GM23338 (cell line): ENCODE measurements around the gene PSMA1. TPM values are rescaled to one million over a fixed set of nuclear protein-coding genes. Genes with fewer than 3 reads are reported as not detected.

ENCODE experiments used
- ATAC-seq: fragments of 200-7000 bp; cut with Tn5 transposase; 3 replicates; pipeline ENCODE4 v1.9.1; 2020
- DNase-seq: peaks from one replicate; pipeline ENCODE4 v3.0.0-alpha.2; 2015; ENCODE audit warnings: low spot score
- H2AFZ ChIP-seq: fragments of 200-600 bp; sonication (generic); 2 replicates; pipeline ENCODE4 v1.8.0; 2016; ENCODE audit warnings: antibody characterized with exemption, mild to moderate bottlenecking, moderate library complexity
- H3F3A ChIP-seq: fragments of 200-600 bp; sonication (generic); replicated peaks from 2 replicates; pipeline ENCODE4 v1.8.0; 2017; ENCODE audit warnings: antibody characterized with exemption, mixed run types, low read depth
- H3K27ac ChIP-seq: fragments of 200-600 bp; sonication (generic); 2 replicates; pipeline ENCODE4 v1.6.1; 2016; ENCODE audit warnings: low read depth
- H3K27me3 ChIP-seq: fragments of 200-600 bp; sonication (generic); 2 replicates; pipeline ENCODE4 v1.8.0; 2016; ENCODE audit warnings: mild to moderate bottlenecking, mixed run types, moderate library complexity; ENCODE audit not compliant: insufficient read depth
- H3K36me3 ChIP-seq: fragments of 200-600 bp; sonication (generic); 2 replicates; pipeline ENCODE4 v1.8.0; 2016; ENCODE audit warnings: mild to moderate bottlenecking; ENCODE audit not compliant: insufficient read depth
- H3K4me1 ChIP-seq: fragments of 200-600 bp; sonication (generic); 2 replicates; pipeline ENCODE4 v1.8.0; 2016; ENCODE audit warnings: mild to moderate bottlenecking, moderate library complexity; ENCODE audit not compliant: insufficient read depth
- H3K4me2 ChIP-seq: fragments of 200-600 bp; sonication (generic); 2 replicates; pipeline ENCODE4 v1.7.1; 2017; ENCODE audit warnings: mixed run types
- H3K4me3 ChIP-seq: fragments of 200-600 bp; sonication (generic); 2 replicates; pipeline ENCODE4 v1.6.1; 2016; ENCODE audit warnings: mixed run types
- H3K79me2 ChIP-seq: fragments of 200-600 bp; sonication (generic); replicated peaks from 2 replicates; pipeline ENCODE4 v1.8.0; 2017; ENCODE audit warnings: mild to moderate bottlenecking; ENCODE audit not compliant: insufficient read depth
- H3K9me2 ChIP-seq: fragments of 200-600 bp; sonication (generic); 2 replicates; pipeline ENCODE4 v1.8.0; 2017; ENCODE audit not compliant: insufficient read depth
- H4K20me1 ChIP-seq: fragments of 200-600 bp; sonication (generic); replicated peaks from 2 replicates; pipeline ENCODE4 v1.8.0; 2017; ENCODE audit warnings: mild to moderate bottlenecking; ENCODE audit not compliant: insufficient read depth
- H3K27ac Mint-ChIP-seq: 2 replicates; pipeline ENCODE4 v1.8.0; 2020; ENCODE audit warnings: inconsistent platforms, mild to moderate bottlenecking, moderate library complexity, mixed read lengths
- H3K27me3 Mint-ChIP-seq: 3 replicates; pipeline ENCODE4 v1.8.0; 2022; ENCODE audit warnings: low read depth, mild to moderate bottlenecking, moderate library complexity, mixed read lengths, inconsistent platforms; ENCODE audit not compliant: insufficient read depth, poor library complexity
- H3K36me3 Mint-ChIP-seq: 3 replicates; pipeline ENCODE4 v1.8.0; 2021; ENCODE audit warnings: low read depth, mild to moderate bottlenecking, inconsistent platforms, moderate library complexity, mixed read lengths
- H3K4me1 Mint-ChIP-seq: 3 replicates; pipeline ENCODE4 v1.8.0; 2020; ENCODE audit warnings: mild to moderate bottlenecking, inconsistent platforms, mixed read lengths
- H3K4me3 Mint-ChIP-seq: 3 replicates; pipeline ENCODE4 v1.8.0; 2021; ENCODE audit warnings: moderate library complexity, mild to moderate bottlenecking, inconsistent platforms, mixed read lengths
- H3K9me3 Mint-ChIP-seq: 3 replicates; pipeline ENCODE4 v1.8.0; 2020; ENCODE audit warnings: moderate library complexity, mild to moderate bottlenecking, inconsistent platforms, mixed read lengths
- CREB1 ChIP-seq: fragments of 250-450 bp; sonication (Bioruptor Pico); IDR thresholded peaks from 2 replicates; pipeline ENCODE4 v1.5.0; 2020; ENCODE audit warnings: low read depth, mild to moderate bottlenecking, moderate library complexity
- ETS1 ChIP-seq: IDR thresholded peaks from 2 replicates; pipeline ENCODE4 v1.6.1; 2016; ENCODE audit warnings: antibody characterized with exemption
- EZH2 ChIP-seq: fragments of 200-600 bp; sonication (generic); IDR thresholded peaks from one replicate; pipeline ENCODE4 v1.8.0; 2017; ENCODE audit warnings: antibody characterized with exemption, mild to moderate bottlenecking, low read depth; ENCODE audit not compliant: unreplicated experiment
- EZH2phosphoT487 ChIP-seq: fragments of 200-600 bp; sonication (generic); IDR thresholded peaks from one replicate; pipeline ENCODE4 v1.8.1; 2018; ENCODE audit warnings: antibody characterized with exemption; ENCODE audit not compliant: unreplicated experiment
- JUNB ChIP-seq: IDR thresholded peaks from one replicate; pipeline ENCODE4 v1.6.1; 2016; ENCODE audit warnings: antibody characterized with exemption; ENCODE audit not compliant: unreplicated experiment
- POLR2AphosphoS5 ChIP-seq: IDR thresholded peaks from 2 replicates; pipeline ENCODE4 v1.6.1; 2016; ENCODE audit warnings: antibody characterized with exemption, low read depth
- REST ChIP-seq: IDR thresholded peaks from one replicate; pipeline ENCODE4 v1.6.1; 2018; ENCODE audit warnings: antibody characterized with exemption; ENCODE audit not compliant: unreplicated experiment
- STAT1 ChIP-seq: IDR thresholded peaks from one replicate; pipeline ENCODE4 v1.6.1; 2016; ENCODE audit warnings: antibody characterized with exemption; ENCODE audit not compliant: unreplicated experiment
- ZNF114 ChIP-seq: fragments of 250-450 bp; sonication (Bioruptor Pico); IDR thresholded peaks from 2 replicates; pipeline ENCODE4 v1.5.0; 2020; ENCODE audit warnings: mild to moderate bottlenecking, moderate library complexity
- ZNF331 ChIP-seq: fragments of 250-450 bp; sonication (Bioruptor Pico); IDR thresholded peaks from 2 replicates; pipeline ENCODE4 v1.5.0; 2020; ENCODE audit warnings: low read depth, mild to moderate bottlenecking, moderate library complexity
- ZNF462 ChIP-seq: fragments of 250-450 bp; sonication (Bioruptor Pico); IDR thresholded peaks from 2 replicates; pipeline ENCODE4 v1.5.0; 2020; ENCODE audit warnings: mild to moderate bottlenecking, moderate library complexity
- polyA plus RNA-seq: library from polyadenylated mRNA; unstranded; fragments of >200 nt; fragmentation: Nextera tagmentation; extraction: Ambion mirVana; gene quantifications from 2 replicates; pipeline ENCODE4 v1.2.1, GENCODE V29; 2016
- total RNA-seq: library from RNA; depleted of rRNA; stranded (reverse); fragments of >200 nt; shearing (Covaris generic); gene quantifications from 2 replicates; pipeline ENCODE4 v1.2.3, GENCODE V29; 2014

Gene PSMA1
- total and polyA plus RNA-seq, 2 experiments from 2014 or later = 169 to 338 TPM

GRCh38 chr11:14502039-14502438 is 18.1 kb downstream of the PSMA1 start:
- H3K4me3 ChIP-seq = no peak overlapping the region
- no peak overlapping the region for H3K4me2 ChIP-seq
- peaks cover 31% of the 10 kb centered on the region for H3K36me3 ChIP-seq
- Mint-ChIP-seq H3K4me3 (no peak overlapping the region), H3K27ac (no peak overlapping the region), H3K9me3 (no peaks in the 10 kb centered on the region), H3K27me3 (peaks cover 5% of the 10 kb centered on the region), H3K36me3 (peaks cover 37% of the 10 kb centered on the region), H3K4me1 (peaks cover 4% of the 10 kb centered on the region; the same call in 1 of the 3 replicates)
- ATAC-seq = no peak
- peaks cover 21% of the 10 kb centered on the region for H3K79me2 ChIP-seq
- no peak for DNase-seq
- no peak overlapping the region for H3K27ac ChIP-seq
- H3K4me1 ChIP-seq = no peaks in the 10 kb centered on the region
- H3K27me3 ChIP-seq = no peaks in the 10 kb centered on the region
- H4K20me1 ChIP-seq = no peaks in the 10 kb centered on the region; the same call in 1 of the 2 replicates
- H2AFZ ChIP-seq = no peak overlapping the region
- H3F3A ChIP-seq = no peaks in the 10 kb centered on the region
- H3K9me2 ChIP-seq = no peaks in the 10 kb centered on the region
- no peak for TF ChIP-seq EZH2
- TF ChIP-seq ETS1 = no peak
- TF ChIP-seq REST = no peak
- no peak for TF ChIP-seq ZNF331
- TF ChIP-seq POLR2AphosphoS5 = no peak
- TF ChIP-seq EZH2phosphoT487 = no peak
- no peak for TF ChIP-seq CREB1 (CRISPR knock-in tag)
- TF ChIP-seq ZNF114 = no peak
- no peak for TF ChIP-seq STAT1
- no peak for TF ChIP-seq ZNF462 (CRISPR knock-in tag)
- TF ChIP-seq JUNB = no peak
